Panc1 (cell line): ENCODE results near the gene KIFC3. TPM values are rescaled to one million over a fixed set of nuclear protein-coding genes. Genes with fewer than 3 reads are reported as not detected.
A peak's percentile ranks its signal among the peaks of the same experiment; 100 is the strongest.

Experiments
- ATAC-seq: fragments of 200-7000 bp; cut with Tn5 transposase; 2 replicates; pipeline ENCODE4 v1.9.1; 2020; ENCODE audit warnings: mild to moderate bottlenecking, moderate library complexity
- BruUV-seq: library from RNA; stranded (reverse); fragments of 400-500 nt; replicated peaks from 2 replicates; lab custom pipeline; 2021; lab: Mats Ljungman, UMichigan
- CTCF ChIA-PET: fragments of 300-600 bp; sonication (Branson Sonifier 250); formaldehyde crosslinking; loops from one replicate; lab custom pipeline; 2022; ENCODE audit warnings: antibody characterized with exemption; lab: Charles Lee
- POLR2A ChIA-PET: fragments of 300-600 bp; sonication (Branson Sonifier 250); formaldehyde crosslinking; loops from one replicate; lab custom pipeline; 2022; ENCODE audit warnings: antibody characterized with exemption; lab: Charles Lee
- DNase-seq: peaks from one replicate; pipeline ENCODE4 v3.0.0-alpha.2; 2010; ENCODE audit warnings: low read depth, low spot score
- H3K27ac ChIP-seq: 2 replicates; pipeline ENCODE4 v1.5.1; 2011; ENCODE audit warnings: mild to moderate bottlenecking, low read length, inconsistent platforms
- H3K27me3 ChIP-seq: fragments of 200-500 bp; sonication (Bioruptor generic); 2 replicates; pipeline ENCODE4 v1.6.0; 2014; ENCODE audit warnings: low read length, inconsistent platforms; ENCODE audit not compliant: control insufficient read depth, insufficient read depth
- H3K36me3 ChIP-seq: fragments of 200-500 bp; sonication (Bioruptor generic); 2 replicates; pipeline ENCODE4 v1.5.1; 2014; ENCODE audit warnings: inconsistent platforms, mild to moderate bottlenecking, low read length, moderate library complexity; ENCODE audit not compliant: control insufficient read depth, insufficient read depth
- H3K4me1 ChIP-seq: 2 replicates; pipeline ENCODE4 v1.5.1; 2011; ENCODE audit warnings: inconsistent platforms, mild to moderate bottlenecking, low read length, moderate library complexity; ENCODE audit not compliant: control insufficient read depth, insufficient read depth
- H3K4me3 ChIP-seq, 2 experiments: 2 replicates each; pipeline ENCODE4 v1.5.1; 2011 to 2012; ENCODE audit warnings: low read depth in 2 of 2, low read length in 2 of 2, mild to moderate bottlenecking in 2 of 2, inconsistent platforms in 1 of 2, moderate library complexity in 1 of 2
- H3K9me3 ChIP-seq: fragments of 200-500 bp; sonication (Bioruptor generic); 2 replicates; pipeline ENCODE4 v1.5.1; 2014; ENCODE audit warnings: low read depth, mild to moderate bottlenecking, inconsistent platforms, low read length, moderate library complexity; ENCODE audit not compliant: control insufficient read depth, insufficient read depth
- POLR2AphosphoS5 ChIP-seq: IDR thresholded peaks from 2 replicates; pipeline ENCODE4 v1.6.1; 2012; ENCODE audit warnings: mild to moderate bottlenecking, low read depth, low read length, moderate library complexity
- REST ChIP-seq, 2 experiments: IDR thresholded peaks; 2 replicates each; pipeline ENCODE4 v1.6.1; 2011 to 2012; ENCODE audit warnings: low read depth in 2 of 2, control low read depth in 1 of 2, low read length in 1 of 2, mild to moderate bottlenecking in 1 of 2, moderate library complexity in 1 of 2; ENCODE audit not compliant: insufficient read depth in 1 of 2
- SIN3A ChIP-seq: IDR thresholded peaks from 2 replicates; pipeline ENCODE4 v1.6.1; 2012; ENCODE audit warnings: low read depth, mild to moderate bottlenecking, low read length, moderate library complexity, borderline replicate concordance; ENCODE audit not compliant: insufficient read depth
- TCF7L2 ChIP-seq: IDR thresholded peaks from 2 replicates; pipeline ENCODE4 v1.6.1; 2011; ENCODE audit warnings: mild to moderate bottlenecking, low read depth, low read length, inconsistent platforms
- in situ Hi-C: cut with HindIII; loops from 2 replicates; pipeline ENCODE4 v1.10.0; 2016; ENCODE audit warnings: low sequenced_read_pairs, low pct_unique_long_range_greater_than_20kb
- intact Hi-C: fragments of 100-400 bp; cut with micrococcal nuclease; formaldehyde crosslinking; loops from one replicate; pipeline ENCODE4 v1.10.0; 2022; ENCODE audit not compliant: unreplicated experiment
- total RNA-seq: library from RNA; stranded (reverse); gene quantifications from one replicate; pipeline ENCODE4 v1.2.1, GENCODE V29; 2021; ENCODE audit not compliant: unreplicated experiment
- TF ChIP-seq, protein P1 (sequence below): fragments of 450-650 bp; IDR thresholded peaks from 2 replicates; pipeline ENCODE4 v1.5.1; 2017; ENCODE audit warnings: mild to moderate bottlenecking

The KIFC3 gene
- total RNA-seq, 1 experiment from 2014 or later = 51.5 TPM

- CTCF ChIA-PET = interaction anchor here (0.6 kb wide), 1 partner anchor 21 kb away, joined by 3 read pairs; no protein-coding TSS in a partner anchor
- intact Hi-C loops (loop anchor here (2.0 to 10.0 kb wide), 2 partner anchors 105 to 247 kb away; partner anchors contain the start of genes USB1 and ZNF319), in situ Hi-C loops (no loop called here)
- Histone ChIP-seq H3K36me3 (no peaks in the 10 kb centered on the region), H3K9me3 (no peaks in the 10 kb centered on the region), H3K27ac (no peak overlapping the region), H3K4me1 (no peaks in the 10 kb centered on the region), H3K27me3 (no peaks in the 10 kb centered on the region), H3K4me3 (no peak overlapping the region)
- ATAC-seq (no peak), DNase-seq (no peak)
- POLR2A ChIA-PET = no interaction called here
- no TSS peak for BruUV-seq
- TF ChIP-seq TCF7L2 (no peak), POLR2AphosphoS5 (no peak), REST (IDR thresholded peaks at IDR 0.05; ENCODE audit: insufficient read depth in 1 of 2, low read depth in 2 of 2, low read length in 1 of 2) (no peak)
These were observed 44.4 kb downstream of the KIFC3 start for GRCh38 chr16:57757883-57758282.

DNA sequence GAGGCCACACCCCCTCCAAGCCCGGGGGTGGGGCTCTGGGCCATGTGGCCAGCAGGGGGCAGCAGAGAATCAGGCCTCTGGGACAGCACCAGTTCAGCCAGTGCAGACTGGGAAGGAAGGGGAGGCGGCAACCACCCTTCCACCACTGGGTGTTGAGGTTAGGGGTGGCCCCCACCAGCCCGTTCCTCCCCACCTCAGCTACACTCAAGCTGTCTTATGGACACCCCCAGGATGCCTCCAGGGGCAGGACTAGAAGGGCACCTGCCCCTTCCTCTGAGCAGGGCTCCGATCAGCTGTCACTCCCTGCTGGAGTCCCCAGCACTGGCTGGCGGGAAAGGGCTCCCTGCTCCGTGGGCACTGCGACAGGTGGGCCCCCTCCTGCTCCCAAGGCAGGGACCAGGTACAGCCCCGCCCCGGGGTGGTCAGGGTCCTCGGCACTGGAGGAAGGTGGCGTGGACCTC is 44.9 kb downstream of the KIFC3 start:
- no TSS peak for BruUV-seq
- DNase-seq = no peak
- ATAC-seq = peak; percentile 90
- TF ChIP-seq REST (IDR thresholded peaks at IDR 0.05; ENCODE audit: insufficient read depth in 1 of 2, low read depth in 2 of 2, low read length in 1 of 2) = no peak
- TF ChIP-seq, protein P1, sequence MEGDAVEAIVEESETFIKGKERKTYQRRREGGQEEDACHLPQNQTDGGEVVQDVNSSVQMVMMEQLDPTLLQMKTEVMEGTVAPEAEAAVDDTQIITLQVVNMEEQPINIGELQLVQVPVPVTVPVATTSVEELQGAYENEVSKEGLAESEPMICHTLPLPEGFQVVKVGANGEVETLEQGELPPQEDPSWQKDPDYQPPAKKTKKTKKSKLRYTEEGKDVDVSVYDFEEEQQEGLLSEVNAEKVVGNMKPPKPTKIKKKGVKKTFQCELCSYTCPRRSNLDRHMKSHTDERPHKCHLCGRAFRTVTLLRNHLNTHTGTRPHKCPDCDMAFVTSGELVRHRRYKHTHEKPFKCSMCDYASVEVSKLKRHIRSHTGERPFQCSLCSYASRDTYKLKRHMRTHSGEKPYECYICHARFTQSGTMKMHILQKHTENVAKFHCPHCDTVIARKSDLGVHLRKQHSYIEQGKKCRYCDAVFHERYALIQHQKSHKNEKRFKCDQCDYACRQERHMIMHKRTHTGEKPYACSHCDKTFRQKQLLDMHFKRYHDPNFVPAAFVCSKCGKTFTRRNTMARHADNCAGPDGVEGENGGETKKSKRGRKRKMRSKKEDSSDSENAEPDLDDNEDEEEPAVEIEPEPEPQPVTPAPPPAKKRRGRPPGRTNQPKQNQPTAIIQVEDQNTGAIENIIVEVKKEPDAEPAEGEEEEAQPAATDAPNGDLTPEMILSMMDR = peak; percentile 94
- TF ChIP-seq SIN3A = no peak
- Histone ChIP-seq H3K4me3 (no peak overlapping the region), H3K9me3 (no peaks in the 10 kb centered on the region), H3K4me1 (no peaks in the 10 kb centered on the region), H3K27me3 (no peaks in the 10 kb centered on the region), H3K27ac (no peak overlapping the region), H3K36me3 (no peaks in the 10 kb centered on the region)
- in situ Hi-C loops = no loop called here
- intact Hi-C loops = loop anchor here (2.0 to 10.0 kb wide), 2 partner anchors 105 to 247 kb away; partner anchors contain the start of genes USB1 and ZNF319
- ChIA-PET CTCF (interaction anchor here (1.4 kb wide), 1 partner anchor 106 kb away, joined by 3 read pairs; no protein-coding TSS in a partner anchor), POLR2A (no interaction called here)
